Bronchial epithelial cell (primary cell): ENCODE results near the gene FAM171A2. TPM values are rescaled to one million over a fixed set of nuclear protein-coding genes. Genes with fewer than 3 reads are reported as not detected.

Experiments used
- DNase-seq: peaks from one replicate; pipeline ENCODE4 v3.0.0-alpha.2; 2010; ENCODE audit warnings: low read depth
- FAIRE-seq: peaks from 2 replicates; lab custom pipeline; 2011; peaks lifted over from hg19 to GRCh38; lab: Jason Lieb, UNC
- H3K27me3 ChIP-seq: 2 replicates; pipeline ENCODE4 v1.5.1; 2011; ENCODE audit warnings: low read length; ENCODE audit not compliant: control insufficient read depth, insufficient read depth
- H3K36me3 ChIP-seq: 2 replicates; pipeline ENCODE4 v1.5.1; 2011; ENCODE audit warnings: low read length; ENCODE audit not compliant: control insufficient read depth, insufficient read depth
- H3K4me3 ChIP-seq: 2 replicates; pipeline ENCODE4 v1.5.1; 2011; ENCODE audit warnings: mild to moderate bottlenecking, low read depth, low read length, control low read depth
- CTCF ChIP-seq: IDR thresholded peaks from 2 replicates; pipeline ENCODE4 v1.5.1; 2011; ENCODE audit warnings: mild to moderate bottlenecking, moderate library complexity, low read length, control low read depth, inconsistent platforms; ENCODE audit not compliant: insufficient read depth, severe bottlenecking
- total RNA-seq: library from RNA; depleted of rRNA; stranded (reverse); fragments of >200 nt; gene quantifications from 2 replicates; pipeline ENCODE4 v1.2.1, GENCODE V29; 2014

FAM171A2 gene
- total RNA-seq, 1 donor from 2014 or later = 0.53 TPM

- H3K36me3 ChIP-seq = no peaks in the 10 kb centered on the region
- FAIRE-seq (no peak), DNase-seq (no peak)
- H3K27me3 ChIP-seq = peaks cover 4% of the 10 kb centered on the region
- H3K4me3 ChIP-seq = no peak overlapping the region
- no peak for TF ChIP-seq CTCF
Observed at GRCh38 chr17:44360144-44360533, 3.5 kb downstream of the FAM171A2 start.

- TF ChIP-seq CTCF = no peak
- no peak overlapping the region for H3K4me3 ChIP-seq
- H3K36me3 ChIP-seq = no peaks in the 10 kb centered on the region
- no peak for FAIRE-seq
- DNase-seq = no peak
- H3K27me3 ChIP-seq = peaks cover 4% of the 10 kb centered on the region
Observed at GRCh38 chr17:44359458-44360143, 4.1 kb downstream of the FAM171A2 start.

GRCh38 chr17:44359006-44359405 lies 4.6 kb downstream of the FAM171A2 start:
- no peak for DNase-seq
- Histone ChIP-seq H3K4me3 (no peak overlapping the region), H3K36me3 (no peaks in the 10 kb centered on the region), H3K27me3 (peaks cover 4% of the 10 kb centered on the region)
- no peak for TF ChIP-seq CTCF
- no peak for FAIRE-seq

GRCh38 chr17:44358066-44358465 lies 5.6 kb downstream of the FAM171A2 start:
- H3K27me3 ChIP-seq = peaks cover 4% of the 10 kb centered on the region
- H3K4me3 ChIP-seq = no peak overlapping the region
- no peak for FAIRE-seq
- TF ChIP-seq CTCF = no peak
- DNase-seq = no peak
- no peaks in the 10 kb centered on the region for H3K36me3 ChIP-seq

- no peak for FAIRE-seq
- TF ChIP-seq CTCF = no peak
- DNase-seq = no peak
- no peak overlapping the region for H3K4me3 ChIP-seq
- peaks cover 15% of the 10 kb centered on the region for H3K36me3 ChIP-seq
- H3K27me3 ChIP-seq = no peaks in the 10 kb centered on the region
Observed at GRCh38 chr17:44356241-44356640, 7.4 kb downstream of the FAM171A2 start.

- DNase-seq = no peak
- TF ChIP-seq CTCF = no peak
- Histone ChIP-seq H3K36me3 (peaks cover 20% of the 10 kb centered on the region), H3K27me3 (no peaks in the 10 kb centered on the region), H3K4me3 (no peak overlapping the region)
- FAIRE-seq = no peak
Observed at GRCh38 chr17:44355642-44356099, 8.0 kb downstream of the FAM171A2 start.
